Neural cell (in vitro differentiated cells): ENCODE results near the gene UBE2D1. TPM values are rescaled to one million over a fixed set of nuclear protein-coding genes. Genes with fewer than 3 reads are reported as not detected.

Source experiments
- H2AFZ ChIP-seq: fragments of 200-600, 300-800 bp; sonication (generic), shearing (Covaris generic); 2 replicates; pipeline ENCODE4 v1.6.0; 2014; ENCODE audit warnings: low read depth, mild to moderate bottlenecking, antibody characterized with exemption, low read length, moderate library complexity
- H3F3A ChIP-seq: fragments of 200-600 bp; shearing (Covaris generic); 2 replicates; pipeline ENCODE4 v1.6.1; 2016; ENCODE audit warnings: mild to moderate bottlenecking, moderate library complexity, mixed read lengths, antibody characterized with exemption, low read length; ENCODE audit not compliant: insufficient read depth, poor library complexity, severe bottlenecking
- H3K27ac ChIP-seq: fragments of 200-600, 300-800 bp; sonication (generic), shearing (Covaris generic); 2 replicates; pipeline ENCODE4 v1.5.1; 2014; ENCODE audit warnings: mild to moderate bottlenecking, low read length, moderate library complexity
- H3K27me3 ChIP-seq: fragments of 300-800, 200-600 bp; sonication (generic), shearing (Covaris generic); 2 replicates; pipeline ENCODE4 v1.6.0; 2014; ENCODE audit warnings: mild to moderate bottlenecking, low read depth, low read length, moderate library complexity; ENCODE audit not compliant: insufficient read depth
- H3K36me3 ChIP-seq: fragments of 300-800, 200-600 bp; sonication (generic), shearing (Covaris generic); 2 replicates; pipeline ENCODE4 v1.5.1; 2014; ENCODE audit warnings: mild to moderate bottlenecking, antibody characterized with exemption, low read length, moderate library complexity; ENCODE audit not compliant: insufficient read depth
- H3K4me2 ChIP-seq: fragments of 300-800, 200-600 bp; sonication (generic), shearing (Covaris generic); 2 replicates; pipeline ENCODE4 v1.6.0; 2014; ENCODE audit warnings: mild to moderate bottlenecking, low read length
- H3K4me3 ChIP-seq: fragments of 300-800, 200-600 bp; sonication (generic), shearing (Covaris generic); 2 replicates; pipeline ENCODE4 v1.5.1; 2014; ENCODE audit warnings: mild to moderate bottlenecking, low read length, moderate library complexity
- H3K79me2 ChIP-seq: fragments of 200-600 bp; shearing (Covaris generic); replicated peaks from 2 replicates; pipeline ENCODE4 v1.6.0; 2014; ENCODE audit warnings: mild to moderate bottlenecking, low read length, moderate library complexity; ENCODE audit not compliant: insufficient read depth
- H3K9ac ChIP-seq: fragments of 300-800, 200-600 bp; sonication (generic), shearing (Covaris generic); 2 replicates; pipeline ENCODE4 v1.6.1; 2016; ENCODE audit warnings: mild to moderate bottlenecking, low read length, mixed read lengths
- H3K9me2 ChIP-seq: fragments of 200-600 bp; shearing (Covaris generic); 2 replicates; pipeline ENCODE4 v1.6.1; 2016; ENCODE audit warnings: mild to moderate bottlenecking, low read length, mixed read lengths; ENCODE audit not compliant: insufficient read depth
- H3K9me3 ChIP-seq: fragments of 200-600, 300-800 bp; sonication (generic), shearing (Covaris generic); 2 replicates; pipeline ENCODE4 v1.6.1; 2016; ENCODE audit warnings: mild to moderate bottlenecking, mixed run types, low read length, moderate library complexity, mixed read lengths
- H4K20me1 ChIP-seq: fragments of 200-600 bp; shearing (Covaris generic); 2 replicates; pipeline ENCODE4 v1.6.1; 2016; ENCODE audit warnings: mild to moderate bottlenecking, mixed run types; ENCODE audit not compliant: insufficient read depth
- EP300 ChIP-seq: fragments of 450-650 bp; conservative IDR thresholded peaks from 2 replicates; pipeline ENCODE4 v1.6.1; 2014; ENCODE audit warnings: antibody characterized with exemption, mild to moderate bottlenecking, moderate library complexity; ENCODE audit not compliant: poor library complexity, severe bottlenecking
- EZH2 ChIP-seq: fragments of 200-600, 300-800 bp; shearing (Covaris generic), sonication (generic); IDR thresholded peaks from 2 replicates; pipeline ENCODE4 v1.6.1; 2014; ENCODE audit warnings: antibody characterized with exemption, low read length, borderline replicate concordance, mild to moderate bottlenecking; ENCODE audit not compliant: insufficient read depth, poor library complexity, severe bottlenecking
- MXI1 ChIP-seq: fragments of 450-650 bp; conservative IDR thresholded peaks from 2 replicates; pipeline ENCODE4 v1.6.1; 2014; ENCODE audit warnings: antibody characterized with exemption, mild to moderate bottlenecking; ENCODE audit not compliant: poor library complexity, severe bottlenecking
- POLR2AphosphoS5 ChIP-seq: IDR thresholded peaks from 2 replicates; pipeline ENCODE4 v1.6.1; 2012
- RAD21 ChIP-seq: fragments of 450-650 bp; conservative IDR thresholded peaks from 2 replicates; pipeline ENCODE4 v1.6.1; 2014; ENCODE audit warnings: antibody characterized with exemption, mild to moderate bottlenecking, moderate library complexity
- SMC3 ChIP-seq: fragments of 450-650 bp; conservative IDR thresholded peaks from 2 replicates; pipeline ENCODE4 v1.6.1; 2014; ENCODE audit warnings: antibody characterized with exemption, mild to moderate bottlenecking, moderate library complexity; ENCODE audit not compliant: poor library complexity
- TAF1 ChIP-seq: IDR thresholded peaks from 2 replicates; pipeline ENCODE4 v1.6.1; 2012; ENCODE audit warnings: low read depth
- polyA plus RNA-seq: library from polyadenylated mRNA; depleted of rRNA; stranded (reverse); fragments of >200 nt; gene quantifications from 2 replicates; pipeline ENCODE4 v1.2.3, GENCODE V29; 2014
- TF ChIP-seq, protein P1 (sequence below): fragments of 450-650 bp; IDR thresholded peaks from 2 replicates; pipeline ENCODE4 v1.5.1; 2014; ENCODE audit warnings: antibody characterized with exemption, mild to moderate bottlenecking, moderate library complexity; ENCODE audit not compliant: poor library complexity, severe bottlenecking
- TF ChIP-seq, protein P2 (sequence below): IDR thresholded peaks from 2 replicates; pipeline ENCODE4 v1.6.1; 2012; ENCODE audit warnings: borderline replicate concordance

UBE2D1 gene
- polyA plus RNA-seq, 1 donor from 2014 or later = 89.8 TPM

DNA sequence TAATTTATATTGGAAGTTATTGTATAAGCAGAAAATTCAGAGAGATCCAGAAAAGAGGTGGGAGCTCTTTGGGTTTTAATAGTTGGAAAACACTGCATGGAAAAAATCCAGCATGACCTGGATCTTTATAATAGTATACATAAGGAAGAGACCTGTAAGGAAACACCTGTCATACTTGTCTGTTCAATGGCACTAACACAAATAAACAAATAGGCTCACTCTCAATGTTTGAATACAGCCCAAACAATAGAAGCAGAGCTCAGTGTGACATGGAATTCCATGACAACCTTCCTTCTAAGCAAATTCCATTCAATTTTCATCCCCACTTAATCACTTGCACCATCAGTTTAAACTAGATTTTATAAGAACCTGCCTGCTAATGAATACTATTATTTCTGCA, 34.1 kb upstream of the UBE2D1 start:
- Histone ChIP-seq H3F3A (no peaks in the 10 kb centered on the region), H3K27ac (no peak overlapping the region), H3K9ac (no peak overlapping the region), H4K20me1 (no peaks in the 10 kb centered on the region), H3K4me3 (no peak overlapping the region), H3K9me2 (no peaks in the 10 kb centered on the region), H3K9me3 (no peaks in the 10 kb centered on the region), H3K4me2 (no peak overlapping the region), H2AFZ (no peak overlapping the region), H3K36me3 (no peaks in the 10 kb centered on the region), H3K79me2 (no peaks in the 10 kb centered on the region), H3K27me3 (no peaks in the 10 kb centered on the region)
- TF ChIP-seq TAF1 (no peak), RAD21 (no peak), EP300 (no peak), MXI1 (no peak), EZH2 (no peak), SMC3 (no peak), POLR2AphosphoS5 (no peak)
- TF ChIP-seq, protein P1, sequence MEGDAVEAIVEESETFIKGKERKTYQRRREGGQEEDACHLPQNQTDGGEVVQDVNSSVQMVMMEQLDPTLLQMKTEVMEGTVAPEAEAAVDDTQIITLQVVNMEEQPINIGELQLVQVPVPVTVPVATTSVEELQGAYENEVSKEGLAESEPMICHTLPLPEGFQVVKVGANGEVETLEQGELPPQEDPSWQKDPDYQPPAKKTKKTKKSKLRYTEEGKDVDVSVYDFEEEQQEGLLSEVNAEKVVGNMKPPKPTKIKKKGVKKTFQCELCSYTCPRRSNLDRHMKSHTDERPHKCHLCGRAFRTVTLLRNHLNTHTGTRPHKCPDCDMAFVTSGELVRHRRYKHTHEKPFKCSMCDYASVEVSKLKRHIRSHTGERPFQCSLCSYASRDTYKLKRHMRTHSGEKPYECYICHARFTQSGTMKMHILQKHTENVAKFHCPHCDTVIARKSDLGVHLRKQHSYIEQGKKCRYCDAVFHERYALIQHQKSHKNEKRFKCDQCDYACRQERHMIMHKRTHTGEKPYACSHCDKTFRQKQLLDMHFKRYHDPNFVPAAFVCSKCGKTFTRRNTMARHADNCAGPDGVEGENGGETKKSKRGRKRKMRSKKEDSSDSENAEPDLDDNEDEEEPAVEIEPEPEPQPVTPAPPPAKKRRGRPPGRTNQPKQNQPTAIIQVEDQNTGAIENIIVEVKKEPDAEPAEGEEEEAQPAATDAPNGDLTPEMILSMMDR = no peak
- TF ChIP-seq, protein P2, sequence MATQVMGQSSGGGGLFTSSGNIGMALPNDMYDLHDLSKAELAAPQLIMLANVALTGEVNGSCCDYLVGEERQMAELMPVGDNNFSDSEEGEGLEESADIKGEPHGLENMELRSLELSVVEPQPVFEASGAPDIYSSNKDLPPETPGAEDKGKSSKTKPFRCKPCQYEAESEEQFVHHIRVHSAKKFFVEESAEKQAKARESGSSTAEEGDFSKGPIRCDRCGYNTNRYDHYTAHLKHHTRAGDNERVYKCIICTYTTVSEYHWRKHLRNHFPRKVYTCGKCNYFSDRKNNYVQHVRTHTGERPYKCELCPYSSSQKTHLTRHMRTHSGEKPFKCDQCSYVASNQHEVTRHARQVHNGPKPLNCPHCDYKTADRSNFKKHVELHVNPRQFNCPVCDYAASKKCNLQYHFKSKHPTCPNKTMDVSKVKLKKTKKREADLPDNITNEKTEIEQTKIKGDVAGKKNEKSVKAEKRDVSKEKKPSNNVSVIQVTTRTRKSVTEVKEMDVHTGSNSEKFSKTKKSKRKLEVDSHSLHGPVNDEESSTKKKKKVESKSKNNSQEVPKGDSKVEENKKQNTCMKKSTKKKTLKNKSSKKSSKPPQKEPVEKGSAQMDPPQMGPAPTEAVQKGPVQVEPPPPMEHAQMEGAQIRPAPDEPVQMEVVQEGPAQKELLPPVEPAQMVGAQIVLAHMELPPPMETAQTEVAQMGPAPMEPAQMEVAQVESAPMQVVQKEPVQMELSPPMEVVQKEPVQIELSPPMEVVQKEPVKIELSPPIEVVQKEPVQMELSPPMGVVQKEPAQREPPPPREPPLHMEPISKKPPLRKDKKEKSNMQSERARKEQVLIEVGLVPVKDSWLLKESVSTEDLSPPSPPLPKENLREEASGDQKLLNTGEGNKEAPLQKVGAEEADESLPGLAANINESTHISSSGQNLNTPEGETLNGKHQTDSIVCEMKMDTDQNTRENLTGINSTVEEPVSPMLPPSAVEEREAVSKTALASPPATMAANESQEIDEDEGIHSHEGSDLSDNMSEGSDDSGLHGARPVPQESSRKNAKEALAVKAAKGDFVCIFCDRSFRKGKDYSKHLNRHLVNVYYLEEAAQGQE = no peak

DNA sequence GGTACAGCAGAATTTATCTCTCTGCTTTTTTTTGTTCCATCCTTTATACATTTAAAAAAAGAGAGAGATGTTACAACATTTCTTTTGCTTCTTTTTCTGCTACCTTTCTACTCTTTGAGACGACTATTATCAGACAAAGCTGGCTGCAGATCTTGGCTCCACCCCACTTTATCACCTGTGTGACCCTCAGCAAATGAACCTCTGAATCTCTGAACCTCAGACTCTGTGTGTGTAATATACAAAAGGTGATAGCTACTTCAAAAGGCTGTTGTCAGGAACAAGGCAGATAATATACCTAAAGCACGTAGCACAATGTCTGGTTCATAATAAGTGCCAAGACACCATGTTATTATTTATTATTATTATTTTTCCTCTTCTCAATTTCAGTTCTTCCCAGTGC, 32.6 kb upstream of the UBE2D1 start:
- no peaks in the 10 kb centered on the region for H3F3A ChIP-seq
- H3K4me2 ChIP-seq = no peak overlapping the region
- no peak overlapping the region for H2AFZ ChIP-seq

More for the DNA sequence above, 32.6 kb upstream of the UBE2D1 start:
- Histone ChIP-seq H3K9ac (no peak overlapping the region), H4K20me1 (no peaks in the 10 kb centered on the region), H3K4me3 (no peak overlapping the region), H3K27ac (no peak overlapping the region), H3K9me3 (no peaks in the 10 kb centered on the region), H3K9me2 (no peaks in the 10 kb centered on the region), H3K36me3 (no peaks in the 10 kb centered on the region), H3K79me2 (no peaks in the 10 kb centered on the region), H3K27me3 (no peaks in the 10 kb centered on the region)
- TF ChIP-seq, protein P1 = no peak
- TF ChIP-seq TAF1 (no peak), POLR2AphosphoS5 (no peak), EP300 (no peak), SMC3 (no peak), MXI1 (no peak), RAD21 (no peak), EZH2 (no peak)
- TF ChIP-seq, protein P2 = no peak
